ENCODE data around the gene BACH1. TPM values are rescaled to one million over a fixed set of nuclear protein-coding genes. Genes with fewer than 3 reads are reported as not detected.

Gene BACH1
- total and polyA plus RNA-seq, 2 of the 8 experiments (the other 6 are each of a cell fraction or from before 2014, with no cell fraction given), result 6.9 to 50.7 TPM

- CTCF ChIA-PET (ENCODE audit: partially characterized antibody), result interaction anchor here (1.1 to 2.0 kb wide), 4 partner anchors 13 to 154 kb away, joined by 3 to 7 read pairs (median 5); no protein-coding TSS in a partner anchor
- Histone ChIP-seq H2BK20ac (ENCODE audit: low read length) (no peak overlapping the region), H4K91ac (replicated peaks; ENCODE audit: insufficient read length, low read length) (no peak overlapping the region), H2BK120ac (replicated peaks; ENCODE audit: low read depth, low read length) (no peak overlapping the region), H4K8ac (ENCODE audit: extremely low read depth, insufficient read depth, low read length) (no peak overlapping the region), H3K36me3 (ENCODE audit: control insufficient read depth in 2 of 4, insufficient read depth in 4 of 4, low read length in 3 of 4) (peaks cover 0 to 5% (median 2%) of the 10 kb centered on the region in 4 experiments; a peak in 3 of 8 replicates), H2BK5ac (ENCODE audit: low read depth, low read length) (no peak overlapping the region), H3K9me3 (ENCODE audit: insufficient read depth in 2 of 2, low read depth in 1 of 2, low read length in 1 of 2) (no peaks in the 10 kb centered on the region), H3K4me1 (replicated peaks in 1 of 4; ENCODE audit: control insufficient read depth in 3 of 4, insufficient read depth in 4 of 4, low read length in 3 of 4) (no peaks in the 10 kb centered on the region; a peak in 1 of 7 replicates), H3K27me3 (replicated peaks in 1 of 4; ENCODE audit: control insufficient read depth in 3 of 4, extremely low read depth in 1 of 4, insufficient read depth in 3 of 4, low read length in 3 of 4) (no peaks in the 10 kb centered on the region), H2AK5ac (ENCODE audit: low read depth, low read length) (no peak overlapping the region), H3K9ac (replicated peaks in 1 of 4; ENCODE audit: extremely low read depth in 1 of 4, low read depth in 3 of 4, low read length in 3 of 4) (no peak overlapping the region), H3K4me3 (ENCODE audit: extremely low read depth in 1 of 4, insufficient read depth in 2 of 4, low read depth in 3 of 4, low read length in 4 of 4) (no peak overlapping the region), H3K79me1 (ENCODE audit: low read depth, low read length) (peaks cover 16% of the 10 kb centered on the region), H3K23me2 (ENCODE audit: low read depth, low read length) (no peaks in the 10 kb centered on the region), H3K4ac (replicated peaks; ENCODE audit: insufficient read length, low read depth, low read length) (no peak overlapping the region), H3K4me2 (ENCODE audit: insufficient read depth in 1 of 2, low read depth in 2 of 2, low read length in 2 of 2) (no peak overlapping the region), H3K27ac (ENCODE audit: low read depth, low read length) (no peak overlapping the region), H2AFZ (ENCODE audit: low read length) (no peak overlapping the region), H3K79me2 (ENCODE audit: control insufficient read depth in 1 of 2, insufficient read depth in 2 of 2, low read length in 2 of 2) (peaks cover 26 to 99% of the 10 kb centered on the region in 2 experiments), H3K18ac (ENCODE audit: extremely low read depth, low read length) (no peak overlapping the region), H2BK12ac (ENCODE audit: low read depth, low read length) (no peak overlapping the region), H4K20me1 (replicated peaks in 1 of 2; ENCODE audit: control insufficient read depth in 1 of 2, insufficient read depth in 2 of 2, low read length in 2 of 2) (peaks cover 6 to 20% of the 10 kb centered on the region in 2 experiments), H3K14ac (ENCODE audit: insufficient read length) (no peak overlapping the region), H2BK15ac (ENCODE audit: low read length) (no peak overlapping the region), H4K5ac (ENCODE audit: insufficient read length, low read depth, low read length) (no peak overlapping the region), H3K23ac (ENCODE audit: insufficient read length) (no peak overlapping the region), H3K56ac (replicated peaks; ENCODE audit: insufficient read length, low read depth, low read length) (no peak overlapping the region)
- FAIRE-seq (no peak), DNase-seq (ENCODE audit: low read depth in 1 of 2, low spot score in 2 of 2) (no peak)
- POLR2A ChIA-PET (ENCODE audit: partially characterized antibody), result interaction anchor here (1.7 kb wide), 1 partner anchor 19 kb away, joined by 10 read pairs; the partner anchor contains the start of gene BACH1
- WGBS, 2 experiments (ENCODE audit: extremely low coverage in 1 of 2, insufficient coverage in 1 of 2, insufficient read length in 1 of 2, insufficient replicate concordance in 2 of 2, low coverage in 1 of 2, low lambda C conversion rate in 2 of 2, missing lambda C conversion rate in 1 of 2), result 84% methylated on average over 2 of the region's 2 CpGs; no CpG with 5 or more reads in 1 of the 2 experiments
- TF ChIP-seq CHD1 (IDR thresholded peaks at IDR 0.05; ENCODE audit: low read depth, low read length), result no peak
- TF ChIP-seq PHF8 (conservative IDR thresholded peaks at IDR 0.05; ENCODE audit: low read depth, low read length), result no peak
- TF ChIP-seq, protein P1, sequence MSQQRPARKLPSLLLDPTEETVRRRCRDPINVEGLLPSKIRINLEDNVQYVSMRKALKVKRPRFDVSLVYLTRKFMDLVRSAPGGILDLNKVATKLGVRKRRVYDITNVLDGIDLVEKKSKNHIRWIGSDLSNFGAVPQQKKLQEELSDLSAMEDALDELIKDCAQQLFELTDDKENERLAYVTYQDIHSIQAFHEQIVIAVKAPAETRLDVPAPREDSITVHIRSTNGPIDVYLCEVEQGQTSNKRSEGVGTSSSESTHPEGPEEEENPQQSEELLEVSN (IDR thresholded peaks at IDR 0.05), result no peak
- TF ChIP-seq NRF1 (IDR thresholded peaks at IDR 0.05; ENCODE audit: low read depth, low read length), result no peak
- no peak for TF ChIP-seq CBX5 (IDR thresholded peaks at IDR 0.05; ENCODE audit: low read depth, low read length)
- no peak for TF ChIP-seq TBP (IDR thresholded peaks at IDR 0.05; ENCODE audit: low read depth, low read length)
- TF ChIP-seq RBBP5 (IDR thresholded peaks at IDR 0.05; ENCODE audit: borderline replicate concordance, low read depth, low read length), result no peak
- TF ChIP-seq HDAC6 (IDR thresholded peaks at IDR 0.05; ENCODE audit: low read depth, low read length), result no peak
- no peak for TF ChIP-seq YY1 (IDR thresholded peaks at IDR 0.05; ENCODE audit: low read depth, low read length)
- TF ChIP-seq RAD21 (IDR thresholded peaks at IDR 0.05 in 1 of 2, conservative IDR thresholded peaks at IDR 0.05 in 1 of 2; ENCODE audit: low read depth in 2 of 2, low read length in 2 of 2), result no peak
Measured at GRCh38 chr21:29318354-29318753, 19.6 kb downstream of the BACH1 start.

All from H1 (cell line).